Effector memory CD4-positive, alpha-beta T cell (primary cell): ENCODE measurements around the gene ZNF518B.

ENCODE experiments used
- DNase-seq, 3 donors: peaks; one replicate each; pipeline ENCODE4 v3.0.0-alpha.2; 2020
- H3K27ac ChIP-seq: 2 replicates; pipeline ENCODE4 v1.7.0; 2013; ENCODE audit warnings: mild to moderate bottlenecking, low read length, moderate library complexity; ENCODE audit not compliant: insufficient read depth, poor library complexity, severe bottlenecking
- H3K27me3 ChIP-seq: replicated peaks from 2 replicates; pipeline ENCODE4 v1.7.0; 2013; ENCODE audit warnings: mild to moderate bottlenecking, low read length; ENCODE audit not compliant: insufficient read depth, control insufficient read depth, poor library complexity, severe bottlenecking
- H3K36me3 ChIP-seq: 2 replicates; pipeline ENCODE4 v1.7.0; 2013; ENCODE audit warnings: mild to moderate bottlenecking, low read length, moderate library complexity; ENCODE audit not compliant: control insufficient read depth, insufficient read depth
- H3K4me1 ChIP-seq: 2 replicates; pipeline ENCODE4 v1.7.0; 2013; ENCODE audit warnings: low read length, mild to moderate bottlenecking; ENCODE audit not compliant: control insufficient read depth, insufficient read depth, poor library complexity, severe bottlenecking
- H3K4me3 ChIP-seq: 2 replicates; pipeline ENCODE4 v1.7.0; 2013; ENCODE audit warnings: low read length, low read depth, mild to moderate bottlenecking; ENCODE audit not compliant: insufficient read depth, poor library complexity, severe bottlenecking
- H3K9me3 ChIP-seq: 2 replicates; pipeline ENCODE4 v1.7.0; 2013; ENCODE audit warnings: mild to moderate bottlenecking, low read length, moderate library complexity; ENCODE audit not compliant: control insufficient read depth
- total RNA-seq, 3 donors: gene quantifications; one replicate each; lab custom pipeline; 2026; lab: John Stamatoyannopoulos, UW

ZNF518B gene
- 34.6 to 62.8 (median 50.7) reads per million in 3 donors for total RNA-seq

DNA sequence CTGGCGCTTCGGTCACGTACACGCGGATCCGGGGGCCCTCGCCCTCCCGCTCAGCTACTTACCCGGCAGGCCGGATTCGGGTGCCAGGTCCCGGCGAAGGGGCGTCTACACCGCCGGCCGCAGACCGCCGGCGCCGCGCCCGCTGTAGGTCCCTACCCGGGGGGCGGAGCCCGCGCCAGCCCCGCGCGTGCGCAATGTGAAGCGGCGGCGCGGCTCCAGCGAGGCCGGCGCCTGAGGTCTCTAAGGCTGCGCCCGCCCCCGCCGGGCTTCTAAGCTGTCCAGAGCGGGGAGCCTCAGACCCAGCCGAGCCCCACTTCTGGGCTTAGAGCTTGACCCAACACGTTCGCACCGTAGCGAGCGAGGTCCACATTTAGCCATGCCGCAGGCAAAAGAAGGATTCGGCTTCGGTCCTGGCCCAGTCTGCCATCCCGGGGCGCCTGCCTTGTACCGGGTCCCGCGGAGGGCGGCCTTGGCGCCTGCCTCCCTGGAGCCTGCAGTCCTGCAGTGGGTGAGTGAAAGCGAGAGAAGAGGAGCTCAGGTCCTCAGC lies at the start of gene ZNF518B:
ZNF518B (minus strand) TSS at position 172 of the 547 bp plus-strand sequence. CDS start 11,098 bp downstream, outside the sequence.
- Histone ChIP-seq H3K4me1 (peaks cover 4% of the 10 kb centered on the region), H3K9me3 (no peaks in the 10 kb centered on the region), H3K36me3 (peaks cover 10% of the 10 kb centered on the region), H3K27me3 (peaks cover 3% of the 10 kb centered on the region), H3K4me3 (peak within 1 kb of the TSS; percentile 47), H3K27ac (peak within 1 kb of the TSS; percentile 56)
- peak; percentile 64 to 73 (median 71) for DNase-seq

GRCh38 chr4:10506077-10506476 lies 48.9 kb upstream of the ZNF518B start:
- no peaks in the 10 kb centered on the region for H3K4me1 ChIP-seq
- no peak overlapping the region for H3K4me3 ChIP-seq
- H3K9me3 ChIP-seq, result no peaks in the 10 kb centered on the region
- no peak for DNase-seq
- no peaks in the 10 kb centered on the region for H3K36me3 ChIP-seq
- no peak overlapping the region for H3K27ac ChIP-seq
- no peaks in the 10 kb centered on the region for H3K27me3 ChIP-seq

- H3K27ac ChIP-seq, result no peak overlapping the region
- no peak for DNase-seq
- H3K4me3 ChIP-seq, result no peak overlapping the region
- H3K27me3 ChIP-seq, result no peaks in the 10 kb centered on the region
- no peaks in the 10 kb centered on the region for H3K36me3 ChIP-seq
- no peaks in the 10 kb centered on the region for H3K9me3 ChIP-seq
- H3K4me1 ChIP-seq, result no peaks in the 10 kb centered on the region
These were observed 47.4 kb upstream of the ZNF518B start for GRCh38 chr4:10504570-10505179.

DNA sequence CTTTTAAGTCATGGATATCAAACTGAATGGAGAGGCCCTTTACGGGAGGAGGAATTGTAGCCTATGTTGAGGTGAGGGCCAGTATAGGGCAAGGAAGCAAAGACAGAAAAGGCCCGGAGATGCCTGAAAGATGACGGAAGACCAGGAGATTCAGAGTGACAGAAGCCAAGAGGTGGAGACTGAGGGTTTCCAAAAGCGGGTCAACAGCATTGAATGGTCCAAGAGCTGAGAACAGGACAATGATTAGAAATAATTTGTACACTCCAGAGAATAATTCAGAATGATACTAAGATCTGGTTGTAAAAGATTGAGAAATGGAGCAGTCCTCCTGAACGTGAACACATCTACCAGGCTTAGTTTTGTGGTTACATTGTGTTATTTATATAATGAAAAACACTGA lies 45.5 kb upstream of the ZNF518B start:
- no peak overlapping the region for H3K27ac ChIP-seq
- H3K27me3 ChIP-seq, result no peaks in the 10 kb centered on the region
- H3K9me3 ChIP-seq, result no peaks in the 10 kb centered on the region
- no peak for DNase-seq
- H3K4me1 ChIP-seq, result no peaks in the 10 kb centered on the region
- H3K4me3 ChIP-seq, result no peak overlapping the region
- H3K36me3 ChIP-seq, result no peaks in the 10 kb centered on the region

GRCh38 chr4:10500776-10501175 lies 43.5 kb upstream of the ZNF518B start:
- no peak for DNase-seq
- Histone ChIP-seq H3K27me3 (no peaks in the 10 kb centered on the region), H3K36me3 (no peaks in the 10 kb centered on the region), H3K27ac (no peak overlapping the region), H3K4me1 (no peaks in the 10 kb centered on the region), H3K4me3 (no peak overlapping the region), H3K9me3 (no peaks in the 10 kb centered on the region)

DNA sequence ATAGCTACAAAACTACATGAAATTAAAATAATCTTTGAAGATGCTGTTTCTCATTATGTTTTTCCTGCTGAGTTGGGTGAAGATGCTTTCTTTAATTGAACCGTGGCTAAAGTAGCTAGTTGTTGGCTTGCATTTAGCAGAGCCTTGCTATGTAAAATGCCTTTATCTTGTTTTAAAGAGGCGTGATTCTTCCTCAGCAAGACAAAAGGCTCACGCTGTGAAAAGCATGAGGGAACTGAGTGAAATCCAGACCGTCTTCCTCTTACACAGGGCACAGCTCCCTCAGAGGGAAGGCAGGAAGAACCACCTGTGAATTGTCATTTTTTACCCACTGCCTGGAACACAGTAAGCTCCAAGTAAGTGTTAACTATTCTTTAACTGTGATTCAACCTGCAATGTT lies 39.0 kb upstream of the ZNF518B start:
- DNase-seq, result no peak
- no peaks in the 10 kb centered on the region for H3K9me3 ChIP-seq
- H3K27me3 ChIP-seq, result no peaks in the 10 kb centered on the region
- H3K4me1 ChIP-seq, result no peaks in the 10 kb centered on the region
- no peak overlapping the region for H3K27ac ChIP-seq
- H3K36me3 ChIP-seq, result no peaks in the 10 kb centered on the region
- H3K4me3 ChIP-seq, result no peak overlapping the region

GRCh38 chr4:10495651-10496050 lies 38.4 kb upstream of the ZNF518B start:
- no peak overlapping the region for H3K4me3 ChIP-seq
- no peak overlapping the region for H3K27ac ChIP-seq
- H3K9me3 ChIP-seq, result no peaks in the 10 kb centered on the region
- DNase-seq, result no peak
- H3K27me3 ChIP-seq, result no peaks in the 10 kb centered on the region
- H3K4me1 ChIP-seq, result no peaks in the 10 kb centered on the region
- no peaks in the 10 kb centered on the region for H3K36me3 ChIP-seq

GRCh38 chr4:10492464-10492863 lies 35.2 kb upstream of the ZNF518B start:
- DNase-seq, result no peak
- no peaks in the 10 kb centered on the region for H3K9me3 ChIP-seq
- no peaks in the 10 kb centered on the region for H3K36me3 ChIP-seq
- H3K4me1 ChIP-seq, result no peaks in the 10 kb centered on the region
- no peak overlapping the region for H3K4me3 ChIP-seq
- H3K27me3 ChIP-seq, result no peaks in the 10 kb centered on the region
- H3K27ac ChIP-seq, result no peak overlapping the region

- H3K36me3 ChIP-seq, result no peaks in the 10 kb centered on the region
- no peaks in the 10 kb centered on the region for H3K4me1 ChIP-seq
- no peaks in the 10 kb centered on the region for H3K27me3 ChIP-seq
- no peak for DNase-seq
- H3K9me3 ChIP-seq, result no peaks in the 10 kb centered on the region
- H3K4me3 ChIP-seq, result no peak overlapping the region
- no peak overlapping the region for H3K27ac ChIP-seq
These were observed 34.2 kb upstream of the ZNF518B start for GRCh38 chr4:10491401-10491800.

- Histone ChIP-seq H3K36me3 (no peaks in the 10 kb centered on the region), H3K4me1 (no peaks in the 10 kb centered on the region), H3K9me3 (no peaks in the 10 kb centered on the region), H3K27ac (no peak overlapping the region), H3K4me3 (no peak overlapping the region), H3K27me3 (peaks cover 1% of the 10 kb centered on the region)
- DNase-seq, result no peak
These were observed 33.8 kb upstream of the ZNF518B start for GRCh38 chr4:10490996-10491395.
